NT2/D1 (cell line): ENCODE data around the gene RAB7B.

ENCODE experiments used
- DNase-seq: peaks from one replicate; pipeline ENCODE4 v3.0.0-alpha.2; 2011; ENCODE audit warnings: low read depth, low spot score
- H3K27me3 ChIP-seq: 2 replicates; pipeline ENCODE4 v1.6.0; 2011; ENCODE audit warnings: mild to moderate bottlenecking; ENCODE audit not compliant: insufficient read length, insufficient read depth
- H3K36me3 ChIP-seq: 2 replicates; pipeline ENCODE4 v1.6.1; 2011; ENCODE audit warnings: mild to moderate bottlenecking, low read length, mixed read lengths; ENCODE audit not compliant: insufficient read depth, insufficient read length
- H3K4me1 ChIP-seq: 2 replicates; pipeline ENCODE4 v1.5.1; 2011; ENCODE audit not compliant: insufficient read depth, insufficient read length
- H3K4me3 ChIP-seq: 2 replicates; pipeline ENCODE4 v1.5.1; 2011; ENCODE audit warnings: low read depth; ENCODE audit not compliant: insufficient read length
- H3K9ac ChIP-seq: 2 replicates; pipeline ENCODE4 v1.6.0; 2011; ENCODE audit warnings: low read depth; ENCODE audit not compliant: insufficient read length
- H3K9me3 ChIP-seq: 2 replicates; pipeline ENCODE4 v1.5.1; 2011; ENCODE audit warnings: mild to moderate bottlenecking, low read length; ENCODE audit not compliant: insufficient read depth
- SUZ12 ChIP-seq: IDR thresholded peaks from 2 replicates; pipeline ENCODE4 v1.6.1; 2011; ENCODE audit not compliant: insufficient read length, insufficient read depth; ENCODE audit errors: extremely low read depth
- YY1 ChIP-seq: IDR thresholded peaks from 2 replicates; pipeline ENCODE4 v1.6.1; 2011; ENCODE audit not compliant: insufficient read length, insufficient read depth
- ZNF274 ChIP-seq: IDR thresholded peaks from 2 replicates; pipeline ENCODE4 v1.6.1; 2011; ENCODE audit warnings: mild to moderate bottlenecking, low read depth, low read length

The RAB7B gene

DNA sequence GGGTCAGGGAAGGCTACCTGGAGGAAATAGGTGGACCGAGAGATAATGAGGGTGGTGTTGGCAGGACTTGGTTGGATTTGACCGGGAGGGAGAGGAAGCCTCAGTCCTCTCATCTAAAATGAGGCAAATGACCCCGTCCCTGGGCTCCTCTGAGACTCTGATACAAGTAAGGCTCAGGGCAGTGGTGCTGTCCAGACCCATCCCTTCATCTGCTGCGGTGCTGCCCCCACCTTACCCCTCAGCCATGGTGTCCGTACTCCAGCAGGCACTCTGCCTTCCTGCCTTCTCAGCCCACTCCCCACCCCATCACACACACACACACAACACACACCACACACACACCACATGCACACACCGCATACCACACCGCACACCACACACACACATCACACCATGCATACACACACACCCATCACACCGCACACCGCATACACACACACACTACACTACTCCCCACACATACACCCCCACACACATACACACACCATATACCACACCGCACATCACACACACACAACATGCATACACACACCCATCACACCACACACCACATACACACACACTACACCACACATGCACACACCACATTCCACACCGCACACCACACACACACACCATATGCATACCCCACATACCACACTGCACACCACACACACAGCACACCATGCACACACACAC lies 30.6 kb downstream of the RAB7B start:
- Histone ChIP-seq H3K4me3 (no peak overlapping the region), H3K9me3 (no peaks in the 10 kb centered on the region), H3K36me3 (no peaks in the 10 kb centered on the region), H3K4me1 (peaks cover 15% of the 10 kb centered on the region), H3K27me3 (no peaks in the 10 kb centered on the region), H3K9ac (no peak overlapping the region)
- TF ChIP-seq YY1 = no peak
- no peak for TF ChIP-seq ZNF274
- TF ChIP-seq SUZ12 = no peak
- DNase-seq = no peak

DNA sequence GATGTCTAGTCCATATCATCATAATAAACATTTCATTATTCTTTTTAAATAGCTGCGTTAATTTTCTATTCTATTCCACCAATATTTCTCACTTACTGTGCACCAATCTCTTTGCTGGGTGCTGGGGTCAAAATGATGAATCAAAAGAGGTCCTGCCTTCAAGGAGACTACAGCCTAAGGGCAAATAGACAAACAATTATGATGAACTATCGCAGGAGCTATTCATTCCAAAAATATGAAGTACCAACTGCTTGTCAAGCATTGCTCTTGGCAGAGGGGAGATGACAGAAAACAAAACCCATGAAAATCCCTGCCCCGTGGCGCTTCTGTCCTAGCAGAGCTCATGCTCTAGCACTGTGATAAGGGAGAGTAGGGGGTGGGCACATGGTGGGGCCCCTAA lies 31.1 kb downstream of the RAB7B start:
- Histone ChIP-seq H3K4me1 (peaks cover 15% of the 10 kb centered on the region), H3K36me3 (no peaks in the 10 kb centered on the region), H3K4me3 (no peak overlapping the region), H3K9me3 (no peaks in the 10 kb centered on the region), H3K9ac (no peak overlapping the region), H3K27me3 (no peaks in the 10 kb centered on the region)
- no peak for TF ChIP-seq SUZ12
- no peak for TF ChIP-seq YY1
- no peak for TF ChIP-seq ZNF274
- DNase-seq = no peak

DNA sequence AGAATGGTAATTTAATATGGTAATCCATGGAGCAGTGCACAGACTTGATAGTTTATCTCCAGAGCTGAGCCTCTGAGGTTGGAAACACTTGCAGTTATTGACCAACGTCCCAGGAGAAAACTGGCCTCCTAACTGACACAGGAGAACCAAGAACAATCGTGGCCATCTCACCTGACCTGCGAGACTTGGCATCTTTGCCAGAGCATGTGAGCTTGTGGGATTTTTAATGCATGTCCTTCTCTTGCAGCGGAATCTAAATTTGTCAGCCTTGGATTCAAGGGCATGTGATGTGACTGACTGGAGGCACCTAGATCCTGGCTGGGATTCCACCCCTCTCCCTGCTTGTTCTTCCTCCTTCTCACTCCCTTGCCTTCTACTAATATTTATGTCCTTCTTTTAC lies 32.1 kb downstream of the RAB7B start:
- Histone ChIP-seq H3K9ac (no peak overlapping the region), H3K27me3 (no peaks in the 10 kb centered on the region), H3K9me3 (no peaks in the 10 kb centered on the region), H3K4me3 (no peak overlapping the region), H3K36me3 (no peaks in the 10 kb centered on the region), H3K4me1 (peaks cover 11% of the 10 kb centered on the region)
- no peak for DNase-seq
- TF ChIP-seq YY1 (no peak), SUZ12 (no peak), ZNF274 (no peak)

DNA sequence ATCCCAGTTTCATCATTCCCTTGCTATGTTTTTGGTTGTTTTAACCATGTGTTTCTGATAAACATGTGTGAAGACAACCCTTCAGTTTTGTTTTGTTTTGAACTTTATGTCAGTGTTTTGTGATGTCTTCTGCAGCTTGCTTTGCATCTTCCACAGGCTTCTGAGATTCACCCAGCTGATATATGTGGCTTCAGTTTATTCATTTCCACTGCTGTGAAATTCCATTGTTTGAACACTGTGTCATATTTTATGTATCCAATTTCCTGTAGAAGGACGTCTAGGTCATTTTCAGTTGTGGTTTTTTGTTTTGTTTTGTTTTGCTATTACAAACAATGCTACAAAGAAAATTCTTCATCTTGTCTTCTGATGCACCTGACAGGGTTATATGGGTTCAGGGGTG lies 32.7 kb downstream of the RAB7B start:
- Histone ChIP-seq H3K27me3 (no peaks in the 10 kb centered on the region), H3K9ac (no peak overlapping the region), H3K9me3 (no peaks in the 10 kb centered on the region), H3K4me1 (peaks cover 11% of the 10 kb centered on the region), H3K36me3 (no peaks in the 10 kb centered on the region), H3K4me3 (no peak overlapping the region)
- TF ChIP-seq ZNF274 (no peak), SUZ12 (no peak), YY1 (no peak)
- no peak for DNase-seq

DNA sequence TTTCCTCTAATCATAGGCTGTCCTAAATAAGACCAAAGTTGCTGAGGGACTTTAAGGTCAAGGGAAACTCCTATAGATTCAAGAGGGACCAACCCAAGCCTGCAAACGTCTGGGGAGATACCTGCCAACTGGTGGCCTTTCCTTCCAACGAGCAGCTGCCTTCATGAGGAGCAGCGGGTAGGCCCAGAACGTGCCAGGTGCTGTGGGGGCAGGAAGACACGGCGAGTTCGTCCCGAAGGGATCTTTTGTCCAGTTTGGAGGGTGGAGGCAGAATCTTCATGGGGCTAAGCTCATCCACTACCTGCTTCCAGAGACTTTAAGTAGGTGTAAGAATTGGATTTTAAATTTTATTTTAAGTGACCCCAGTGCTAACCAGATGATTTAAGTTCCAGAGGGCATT lies 34.0 kb downstream of the RAB7B start:
- Histone ChIP-seq H3K4me1 (peaks cover 7% of the 10 kb centered on the region), H3K36me3 (no peaks in the 10 kb centered on the region), H3K9me3 (no peaks in the 10 kb centered on the region), H3K27me3 (no peaks in the 10 kb centered on the region), H3K9ac (no peak overlapping the region), H3K4me3 (no peak overlapping the region)
- TF ChIP-seq ZNF274 (no peak), SUZ12 (no peak), YY1 (no peak)
- DNase-seq = no peak

DNA sequence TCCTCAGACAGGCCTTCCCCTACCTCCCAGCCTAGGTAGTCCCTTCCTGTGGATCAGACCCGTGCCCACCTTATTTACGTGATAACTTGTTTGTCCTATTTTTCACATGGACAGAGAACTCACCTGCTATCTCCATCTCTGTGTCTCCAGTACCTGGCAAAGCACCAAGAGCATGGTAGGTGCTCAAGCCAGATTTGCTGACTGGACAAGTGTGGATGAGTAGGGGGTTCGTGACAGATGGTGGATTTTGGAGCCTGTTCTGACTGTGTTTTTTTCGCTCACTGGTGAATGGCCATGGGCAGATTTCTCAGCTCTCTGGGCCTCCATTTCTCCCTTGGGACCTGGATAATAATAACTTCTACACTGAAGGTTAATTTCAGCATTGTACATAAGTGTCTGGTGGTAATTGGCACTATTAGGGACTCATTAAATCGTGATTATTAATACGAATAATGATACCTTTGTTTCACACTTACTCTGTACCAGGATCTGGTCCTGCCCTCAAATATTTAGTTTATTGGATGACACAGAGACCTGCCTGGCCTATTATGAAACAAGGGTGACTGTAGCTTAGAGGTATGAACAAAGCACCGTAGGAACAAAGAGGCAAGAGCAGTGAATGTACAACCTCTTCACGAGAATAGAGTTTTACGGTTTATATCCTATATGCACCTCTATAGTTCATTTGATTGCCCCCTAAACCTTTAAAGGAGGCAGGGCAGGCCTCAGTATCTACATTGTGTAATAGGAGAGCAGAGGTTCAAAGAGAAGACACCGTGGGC lies 35.5 kb downstream of the RAB7B start:
- H3K27me3 ChIP-seq = peaks cover 2% of the 10 kb centered on the region

More for the DNA sequence above, 35.5 kb downstream of the RAB7B start:
- peaks cover 3% of the 10 kb centered on the region for H3K4me1 ChIP-seq
- DNase-seq = no peak
- no peak overlapping the region for H3K9ac ChIP-seq
- no peaks in the 10 kb centered on the region for H3K36me3 ChIP-seq
- H3K4me3 ChIP-seq = no peak overlapping the region
- H3K9me3 ChIP-seq = no peaks in the 10 kb centered on the region
- no peak for TF ChIP-seq YY1
- no peak for TF ChIP-seq SUZ12
- no peak for TF ChIP-seq ZNF274
